Thyroid gland (tissue), 4 donors: ENCODE measurements around the gene PIGU. TPM values are rescaled to one million over a fixed set of nuclear protein-coding genes. Genes with fewer than 3 reads are reported as not detected.

ENCODE experiments used
- DNase-seq, 2 donors: peaks; one replicate each; pipeline ENCODE4 v3.0.0-alpha.2; 2019
- H3K27ac ChIP-seq, 3 donors: fragments of 200-600 bp; sonication (generic); 1 replicate in 2 of 3; 2 replicates in 1 of 3; pipeline ENCODE4 v1.5.1; 2016 to 2019; ENCODE audit warnings: mild to moderate bottlenecking in 1 of 3, moderate library complexity in 1 of 3
- H3K27me3 ChIP-seq: fragments of 200-600 bp; sonication (generic); one replicate; pipeline ENCODE4 v1.5.1; 2019
- H3K36me3 ChIP-seq, 2 donors: fragments of 200-600 bp; sonication (generic); one replicate each; pipeline ENCODE4 v1.5.1; 2016 to 2019
- H3K4me1 ChIP-seq, 2 donors: fragments of 200-600 bp; sonication (generic); one replicate each; pipeline ENCODE4 v1.5.1; 2017 to 2019
- H3K4me3 ChIP-seq, 3 donors: fragments of 200-600 bp; sonication (generic); replicated peaks in 1 of 3; 1 replicate in 2 of 3; 2 replicates in 1 of 3; pipeline ENCODE4 v1.5.1; 2016; ENCODE audit warnings: mild to moderate bottlenecking in 1 of 3
- H3K9me3 ChIP-seq: fragments of 200-600 bp; sonication (generic); one replicate; pipeline ENCODE4 v1.5.1; 2017
- POLR2A ChIP-seq, 2 donors: fragments of 450-650 bp; IDR thresholded peaks; one replicate each; pipeline ENCODE4 v1.6.1; 2017; ENCODE audit warnings: antibody characterized with exemption in 2 of 2, mild to moderate bottlenecking in 2 of 2, moderate library complexity in 1 of 2
- WGBS, 2 donors: methylation state at CpG; one replicate each; pipeline ENCODE4 v1.1.5; 2017; 5-methylcytosine and 5-hydroxymethylcytosine counted together
- intact Hi-C: fragments of 100-400 bp; cut with DNase I; formaldehyde crosslinking; loops from one replicate; pipeline ENCODE4 v1.15.1; 2023
- total RNA-seq, 4 donors: library from RNA; depleted of rRNA; stranded (reverse); fragments of >200 nt; gene quantifications; one replicate each; pipeline ENCODE4 v1.2.3, GENCODE V29; 2016
- TF ChIP-seq, protein P1 (sequence below), 6 experiments: fragments of 200-600 bp in 3 of 6; fragments of 450-650 bp in 3 of 6; sonication (generic) in 3 of 6; IDR thresholded peaks; one replicate each; pipeline ENCODE4 v1.5.1; 2016 to 2019; ENCODE audit warnings: antibody characterized with exemption in 6 of 6, mild to moderate bottlenecking in 2 of 6, inconsistent platforms in 1 of 6, moderate library complexity in 1 of 6

Gene PIGU
- total RNA-seq, 4 donors from 2014 or later: 12.1 to 25.8 (median 18.0) TPM

DNA sequence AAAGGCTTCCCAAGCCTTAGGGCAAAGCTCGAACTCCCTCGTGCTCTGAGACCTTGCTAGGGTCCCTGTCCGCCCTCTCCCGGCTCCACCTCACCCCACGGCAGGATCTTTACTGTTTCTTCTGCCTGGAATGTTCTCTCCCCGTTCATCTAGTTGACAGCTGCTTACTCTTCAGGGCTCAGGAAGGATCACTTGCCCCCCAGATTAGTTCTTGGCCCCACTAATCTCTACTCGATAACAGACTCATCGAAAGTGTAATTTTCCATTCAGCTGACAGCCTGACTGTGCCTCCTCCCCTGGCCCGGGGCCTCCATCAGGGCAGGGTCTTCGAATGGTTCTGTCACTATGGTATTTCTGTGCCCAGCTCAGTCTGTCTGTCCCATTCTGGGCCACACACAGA, 115.2 kb downstream of the PIGU start:
- TF ChIP-seq, protein P1, sequence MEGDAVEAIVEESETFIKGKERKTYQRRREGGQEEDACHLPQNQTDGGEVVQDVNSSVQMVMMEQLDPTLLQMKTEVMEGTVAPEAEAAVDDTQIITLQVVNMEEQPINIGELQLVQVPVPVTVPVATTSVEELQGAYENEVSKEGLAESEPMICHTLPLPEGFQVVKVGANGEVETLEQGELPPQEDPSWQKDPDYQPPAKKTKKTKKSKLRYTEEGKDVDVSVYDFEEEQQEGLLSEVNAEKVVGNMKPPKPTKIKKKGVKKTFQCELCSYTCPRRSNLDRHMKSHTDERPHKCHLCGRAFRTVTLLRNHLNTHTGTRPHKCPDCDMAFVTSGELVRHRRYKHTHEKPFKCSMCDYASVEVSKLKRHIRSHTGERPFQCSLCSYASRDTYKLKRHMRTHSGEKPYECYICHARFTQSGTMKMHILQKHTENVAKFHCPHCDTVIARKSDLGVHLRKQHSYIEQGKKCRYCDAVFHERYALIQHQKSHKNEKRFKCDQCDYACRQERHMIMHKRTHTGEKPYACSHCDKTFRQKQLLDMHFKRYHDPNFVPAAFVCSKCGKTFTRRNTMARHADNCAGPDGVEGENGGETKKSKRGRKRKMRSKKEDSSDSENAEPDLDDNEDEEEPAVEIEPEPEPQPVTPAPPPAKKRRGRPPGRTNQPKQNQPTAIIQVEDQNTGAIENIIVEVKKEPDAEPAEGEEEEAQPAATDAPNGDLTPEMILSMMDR (IDR thresholded peaks at IDR 0.05): no peak
- TF ChIP-seq POLR2A (IDR thresholded peaks at IDR 0.05): no peak

DNA sequence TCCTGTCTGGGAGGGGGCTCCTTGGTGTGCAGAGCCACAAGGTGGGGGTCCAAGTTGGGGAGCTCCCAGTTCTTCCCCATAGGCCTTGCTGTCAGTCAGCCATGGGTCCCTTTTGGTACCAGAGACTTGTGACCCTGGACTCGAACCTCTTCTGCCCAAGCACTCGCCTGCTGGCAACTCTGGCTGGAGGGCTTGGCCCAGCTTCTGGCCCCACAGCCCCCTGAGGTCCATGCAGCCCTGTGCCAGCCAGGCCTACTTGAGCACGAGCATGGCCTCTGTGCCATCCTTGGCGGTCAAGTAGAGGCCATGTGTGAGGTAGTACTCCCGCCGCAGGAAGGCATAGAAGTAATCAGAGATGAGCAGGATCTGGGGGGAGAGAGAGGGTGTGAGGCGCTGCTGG, 116.3 kb downstream of the PIGU start:
- no peak for DNase-seq
- no peak overlapping the region for H3K4me3 ChIP-seq
- TF ChIP-seq POLR2A (IDR thresholded peaks at IDR 0.05): no peak
- TF ChIP-seq, protein P1 (IDR thresholded peaks at IDR 0.05): no peak
- H3K36me3 ChIP-seq: no peaks in the 10 kb centered on the region
- WGBS, 2 donors: 80 to 99% methylated on average over 2 to 6 of the region's 7 CpGs
- H3K9me3 ChIP-seq: no peaks in the 10 kb centered on the region
- H3K27me3 ChIP-seq: no peaks in the 10 kb centered on the region
- peaks cover 5 to 13% of the 10 kb centered on the region in 2 donors for H3K4me1 ChIP-seq
- no peak overlapping the region for H3K27ac ChIP-seq
- intact Hi-C loops: loop anchor here (5.0 to 10.0 kb wide), 2 partner anchors 147 to 204 kb away; no protein-coding TSS in a partner anchor

More for the DNA sequence above, 115.2 kb downstream of the PIGU start:
- Histone ChIP-seq H3K36me3 (no peaks in the 10 kb centered on the region), H3K27ac (no peak overlapping the region), H3K9me3 (no peaks in the 10 kb centered on the region), H3K27me3 (no peaks in the 10 kb centered on the region), H3K4me1 (peaks cover 5 to 13% of the 10 kb centered on the region in 2 donors), H3K4me3 (no peak overlapping the region)
- no peak for DNase-seq
- WGBS, 2 donors: 86 to 94% methylated on average over 10 of the region's 10 CpGs
- intact Hi-C loops: loop anchor here (5.0 to 10.0 kb wide), 2 partner anchors 146 to 203 kb away; no protein-coding TSS in a partner anchor

GRCh38 chr20:34560141-34560523, 116.8 kb downstream of the PIGU start:
- no peak for DNase-seq
- intact Hi-C loops: loop anchor here (5.0 to 10.0 kb wide), 2 partner anchors 147 to 205 kb away; no protein-coding TSS in a partner anchor
- H3K4me1 ChIP-seq: peaks cover 5 to 13% of the 10 kb centered on the region in 2 donors
- 89 to 93% methylated on average over 5 to 11 of the region's 12 CpGs for WGBS, 2 donors
- H3K4me3 ChIP-seq: no peak overlapping the region
- H3K9me3 ChIP-seq: no peaks in the 10 kb centered on the region
- H3K27me3 ChIP-seq: no peaks in the 10 kb centered on the region
- H3K27ac ChIP-seq: peak overlapping the region in 1 of 3 donors; percentile 58
- no peaks in the 10 kb centered on the region for H3K36me3 ChIP-seq
- TF ChIP-seq POLR2A (IDR thresholded peaks at IDR 0.05): no peak
- TF ChIP-seq, protein P1 (IDR thresholded peaks at IDR 0.05): no peak

GRCh38 chr20:34559311-34560140, 117.4 kb downstream of the PIGU start:
- peak overlapping the region; percentile 93 to 99 (median 98) for H3K27ac ChIP-seq
- intact Hi-C loops: loop anchor here (5.0 to 10.0 kb wide), 2 partner anchors 148 to 205 kb away; no protein-coding TSS in a partner anchor
- 59 to 65% methylated on average over 33 to 34 of the region's 43 CpGs for WGBS, 2 donors
- H3K27me3 ChIP-seq: no peaks in the 10 kb centered on the region
- peaks cover 5 to 13% of the 10 kb centered on the region in 2 donors for H3K4me1 ChIP-seq
- H3K9me3 ChIP-seq: no peaks in the 10 kb centered on the region
- TF ChIP-seq, protein P1 (IDR thresholded peaks at IDR 0.05): no peak
- TF ChIP-seq POLR2A (IDR thresholded peaks at IDR 0.05): no peak
- no peaks in the 10 kb centered on the region for H3K36me3 ChIP-seq
- peak overlapping the region in 1 of 3 donors; percentile 80 for H3K4me3 ChIP-seq
- DNase-seq: peak; percentile 20 to 34
